B cell (primary cell): ENCODE data around the gene D2HGDH. TPM values are rescaled to one million over a fixed set of nuclear protein-coding genes. Genes with fewer than 3 reads are reported as not detected.

Source experiments
- ATAC-seq: fragments of 200-7000 bp; cut with Tn5 transposase; one replicate; pipeline ENCODE4 v1.10.0; 2021; ENCODE audit warnings: low read depth, mild to moderate bottlenecking, moderate number of reproducible peaks, moderate library complexity
- CTCF ChIA-PET: fragments of 350-600 bp; sonication (Branson Sonifier 250); formaldehyde crosslinking; loops from one replicate; lab custom pipeline; 2021; ENCODE audit warnings: antibody characterized with exemption, inconsistent platforms; lab: Charles Lee
- POLR2A ChIA-PET: fragments of 350-600 bp; sonication (Branson Sonifier 250); formaldehyde crosslinking; loops from one replicate; lab custom pipeline; 2021; ENCODE audit warnings: antibody characterized with exemption; lab: Charles Lee
- DNase-seq: peaks from one replicate; pipeline ENCODE4 v3.0.0; 2013
- H2AFZ ChIP-seq: 2 replicates; pipeline ENCODE4 v1.6.1; 2012; ENCODE audit warnings: mild to moderate bottlenecking, low read depth, low read length; ENCODE audit not compliant: insufficient read depth, poor library complexity, severe bottlenecking
- H3K27ac ChIP-seq, 2 donors: 1 replicate in 1 of 2; 2 replicates in 1 of 2; pipeline ENCODE4 v1.5.1; 2012 to 2013; ENCODE audit warnings: low read length in 2 of 2, mild to moderate bottlenecking in 2 of 2, moderate library complexity in 1 of 2
- H3K27me3 ChIP-seq, 4 experiments: fragments of 200-600 bp in 1 of 4; sonication (generic) in 1 of 4; replicated peaks in 1 of 4; 1 replicate in 2 of 4; 2 replicates in 2 of 4; pipeline versions ENCODE4 v1.6.1 to v1.7.0; 2013 to 2016; ENCODE audit warnings: low read length in 3 of 4, mild to moderate bottlenecking in 2 of 4, mixed read lengths in 1 of 4, moderate library complexity in 1 of 4; ENCODE audit not compliant: insufficient read depth in 4 of 4, control insufficient read depth in 3 of 4; ENCODE audit errors: control extremely low read depth in 1 of 4
- H3K36me3 ChIP-seq, 2 experiments: replicated peaks in 1 of 2; 1 replicate in 1 of 2; 2 replicates in 1 of 2; pipeline versions ENCODE4 v1.6.1 to v1.7.1; 2013; ENCODE audit warnings: low read length in 1 of 2; ENCODE audit not compliant: insufficient read depth in 2 of 2, control insufficient read depth in 1 of 2; ENCODE audit errors: control extremely low read depth in 1 of 2, extremely low read depth in 1 of 2
- H3K4me1 ChIP-seq, 2 donors: fragments of 200-600 bp in 1 of 2; sonication (generic) in 1 of 2; 1 replicate in 1 of 2; 2 replicates in 1 of 2; pipeline versions ENCODE4 v1.5.1 to v1.6.1; 2013 to 2017; ENCODE audit warnings: low read length in 2 of 2; ENCODE audit not compliant: control insufficient read depth in 2 of 2, insufficient read depth in 2 of 2
- H3K4me2 ChIP-seq: replicated peaks from 2 replicates; pipeline ENCODE3; 2012; ENCODE audit warnings: mild to moderate bottlenecking, low read depth, low read length; ENCODE audit not compliant: poor library complexity, severe bottlenecking
- H3K4me3 ChIP-seq, 5 experiments: fragments of 200-600 bp in 1 of 5; sonication (generic) in 1 of 5; 1 replicate in 3 of 5; 2 replicates in 2 of 5; pipeline versions ENCODE4 v1.5.1 to v1.7.0; 2011 to 2016; ENCODE audit warnings: low read length in 4 of 5, mild to moderate bottlenecking in 4 of 5, low read depth in 2 of 5, control low read depth in 1 of 5, moderate library complexity in 1 of 5; ENCODE audit not compliant: insufficient read depth in 1 of 5; ENCODE audit errors: control extremely low read depth in 1 of 5, extremely low read depth in 1 of 5
- H3K79me2 ChIP-seq: fragments of 200-600 bp; sonication (generic); one replicate; pipeline ENCODE4 v1.6.0; 2016; ENCODE audit warnings: low read length; ENCODE audit not compliant: control insufficient read depth, insufficient read depth
- H3K9ac ChIP-seq: fragments of 200-600 bp; sonication (generic); 2 replicates; pipeline ENCODE4 v1.6.1; 2017; ENCODE audit warnings: mild to moderate bottlenecking, low read length, moderate library complexity
- H3K9me3 ChIP-seq, 3 donors: one replicate each; pipeline versions ENCODE4 v1.6.1 to v1.7.1; 2013; ENCODE audit warnings: low read length in 2 of 3; ENCODE audit not compliant: control insufficient read depth in 2 of 3, insufficient read depth in 1 of 3; ENCODE audit errors: control extremely low read depth in 1 of 3
- H4K20me1 ChIP-seq: 2 replicates; pipeline ENCODE4 v1.6.0; 2012; ENCODE audit warnings: mild to moderate bottlenecking, low read length; ENCODE audit not compliant: insufficient read depth, control insufficient read depth, poor library complexity, severe bottlenecking
- H3K27ac Mint-ChIP-seq: one replicate; pipeline ENCODE4 v1.8.0; 2021; ENCODE audit warnings: mixed read lengths
- H3K27me3 Mint-ChIP-seq: one replicate; pipeline ENCODE4 v1.8.0; 2021; ENCODE audit warnings: mixed read lengths
- H3K4me1 Mint-ChIP-seq: one replicate; pipeline ENCODE4 v1.8.0; 2021; ENCODE audit warnings: mixed read lengths
- H3K4me3 Mint-ChIP-seq: one replicate; pipeline ENCODE4 v1.8.0; 2021; ENCODE audit warnings: mixed read lengths
- H3K9me3 Mint-ChIP-seq: one replicate; pipeline ENCODE4 v1.8.0; 2022; ENCODE audit warnings: mixed read lengths; ENCODE audit not compliant: insufficient read depth
- CTCF ChIP-seq: fragments of 200-600 bp; IDR thresholded peaks from one replicate; pipeline ENCODE4 v1.8.0; 2022; ENCODE audit warnings: antibody characterized with exemption, mild to moderate bottlenecking
- EZH2 ChIP-seq: IDR thresholded peaks from 2 replicates; pipeline ENCODE4 v1.6.1; 2012; ENCODE audit warnings: borderline replicate concordance, low read depth, mild to moderate bottlenecking, moderate library complexity, low read length; ENCODE audit not compliant: insufficient read depth, poor library complexity, severe bottlenecking
- WGBS: methylation state at CpG from one replicate; pipeline ENCODE4 v1.1.5; 2013; ENCODE audit warnings: missing lambda C conversion rate; ENCODE audit not compliant: insufficient coverage; 5-methylcytosine and 5-hydroxymethylcytosine counted together
- intact Hi-C: fragments of 100-400 bp; cut with micrococcal nuclease; formaldehyde crosslinking; loops from one replicate; pipeline ENCODE4 v1.10.0; 2022
- polyA plus RNA-seq: library from polyadenylated mRNA; depleted of rRNA; stranded (reverse); fragments of >200 nt; gene quantifications from 2 replicates; pipeline ENCODE4 v1.2.3, GENCODE V29; 2012
- total RNA-seq, 2 donors: library from RNA; stranded (reverse); fragments of 120-200 nt in 1 of 2; gene quantifications; 1 replicate in 1 of 2; 2 replicates in 1 of 2; pipeline versions ENCODE4 v1.2.3 to v1.2.4, GENCODE V29; 2013 to 2022

D2HGDH gene
- total and polyA plus RNA-seq, 2 donors (not counting 1 experiment from before 2014, with no cell fraction given): 44.0 to 67.7 TPM

- no peaks in the 10 kb centered on the region for H3K79me2 ChIP-seq
- POLR2A ChIA-PET: no interaction called here
Measured at GRCh38 chr2:241813644-241814392, 79.4 kb downstream of the D2HGDH start.

More at GRCh38 chr2:241813644-241814392, 79.4 kb downstream of the D2HGDH start:
- peak overlapping the region; percentile 83 for H3K27ac Mint-ChIP-seq
- no peaks in the 10 kb centered on the region for H3K9me3 Mint-ChIP-seq
- intact Hi-C loops: no loop called here
- CTCF ChIA-PET: no interaction called here
- H3K27me3 Mint-ChIP-seq: peaks cover 8% of the 10 kb centered on the region
- ATAC-seq (peak; percentile 77), DNase-seq (peak; percentile 38)
- no peak overlapping the region for H3K4me3 ChIP-seq
- peak overlapping the region; percentile 28 for H3K4me2 ChIP-seq
- peaks cover 0 to 16% (median 0%) of the 10 kb centered on the region in 4 experiments for H3K27me3 ChIP-seq
- WGBS: 25% methylated on average over 20 of the region's 20 CpGs
- H3K4me1 Mint-ChIP-seq: peaks cover 15% of the 10 kb centered on the region
- H3K9ac ChIP-seq: no peak overlapping the region
- peaks cover 10 to 22% of the 10 kb centered on the region in 2 donors for H3K4me1 ChIP-seq
- no peaks in the 10 kb centered on the region for H3K36me3 ChIP-seq
- H4K20me1 ChIP-seq: no peaks in the 10 kb centered on the region
- no peak for TF ChIP-seq EZH2
- no peak for TF ChIP-seq CTCF
- no peak overlapping the region for H2AFZ ChIP-seq
- no peak overlapping the region for H3K27ac ChIP-seq
- peaks cover 0 to under 1% (median 0%) of the 10 kb centered on the region in 3 donors for H3K9me3 ChIP-seq
- H3K4me3 Mint-ChIP-seq: peak overlapping the region; percentile 23
